OCI-LY1 (cell line): Measurements from ENCODE around the gene ZNF524.

Experiments used
- H2AFZ ChIP-seq: fragments of 200-600 bp; sonication (generic), shearing (Covaris generic); 2 replicates; pipeline ENCODE4 v1.6.0; 2014; ENCODE audit warnings: antibody characterized with exemption, mild to moderate bottlenecking, low read length
- H3F3A ChIP-seq: fragments of 200-600 bp; sonication (generic), shearing (Covaris generic); 2 replicates; pipeline ENCODE4 v1.6.0; 2014; ENCODE audit warnings: mild to moderate bottlenecking, antibody characterized with exemption, low read length, moderate library complexity; ENCODE audit not compliant: insufficient read depth
- H3K27ac ChIP-seq: fragments of 200-600 bp; sonication (generic); 2 replicates; pipeline ENCODE4 v1.5.1; 2014; ENCODE audit warnings: low read length, mixed run types, mild to moderate bottlenecking, low read depth; ENCODE audit not compliant: poor library complexity, severe bottlenecking
- H3K27me3 ChIP-seq: fragments of 200-600 bp; sonication (generic); 2 replicates; pipeline ENCODE4 v1.6.0; 2014; ENCODE audit warnings: antibody characterized with exemption, mild to moderate bottlenecking, low read length, moderate library complexity; ENCODE audit not compliant: insufficient read depth
- H3K36me3 ChIP-seq: fragments of 200-600 bp; sonication (generic); 2 replicates; pipeline ENCODE4 v1.6.1; 2014; ENCODE audit warnings: mild to moderate bottlenecking, antibody characterized with exemption, low read length, moderate library complexity, mixed read lengths; ENCODE audit not compliant: insufficient read depth
- H3K4me1 ChIP-seq: fragments of 200-600 bp; sonication (generic); 2 replicates; pipeline ENCODE4 v1.5.1; 2014; ENCODE audit warnings: mild to moderate bottlenecking, low read length, moderate library complexity; ENCODE audit not compliant: insufficient read depth, severe bottlenecking
- H3K4me2 ChIP-seq: fragments of 200-600 bp; sonication (generic), shearing (Covaris generic); 2 replicates; pipeline ENCODE4 v1.6.1; 2014; ENCODE audit warnings: low read length
- H3K4me3 ChIP-seq: fragments of 200-600 bp; sonication (generic); 2 replicates; pipeline ENCODE4 v1.5.1; 2014; ENCODE audit warnings: low read length, low read depth, mild to moderate bottlenecking, mixed read lengths; ENCODE audit not compliant: poor library complexity, severe bottlenecking
- H3K79me2 ChIP-seq: fragments of 200-600 bp; shearing (Covaris generic); 2 replicates; pipeline ENCODE4 v1.6.1; 2016; ENCODE audit warnings: mixed run types, low read length, mixed read lengths; ENCODE audit not compliant: insufficient read depth
- H3K9ac ChIP-seq: fragments of 200-600 bp; sonication (generic), shearing (Covaris generic); 2 replicates; pipeline ENCODE4 v1.6.1; 2014; ENCODE audit warnings: mild to moderate bottlenecking, low read length, mixed read lengths
- H3K9me2 ChIP-seq: fragments of 200-600 bp; sonication (generic), shearing (Covaris generic); 2 replicates; pipeline ENCODE4 v1.6.1; 2014; ENCODE audit warnings: low read depth, mild to moderate bottlenecking, low read length, mixed read lengths
- H3K9me3 ChIP-seq: fragments of 200-600 bp; shearing (Covaris generic); 2 replicates; pipeline ENCODE4 v1.6.1; 2014; ENCODE audit warnings: low read length, mixed read lengths
- H4K20me1 ChIP-seq: fragments of 200-600 bp; sonication (generic), shearing (Covaris generic); 2 replicates; pipeline ENCODE4 v1.6.0; 2016; ENCODE audit warnings: mild to moderate bottlenecking, low read length; ENCODE audit not compliant: insufficient read depth
- CTCF ChIP-seq: fragments of 200-600 bp; sonication (generic), shearing (Covaris generic); IDR thresholded peaks from 2 replicates; pipeline ENCODE4 v1.5.1; 2017; ENCODE audit warnings: mild to moderate bottlenecking, antibody characterized with exemption, low read length, moderate library complexity, mixed read lengths
- EZH2 ChIP-seq: fragments of 200-600 bp; sonication (generic), shearing (Covaris generic); IDR thresholded peaks from 2 replicates; pipeline ENCODE4 v1.8.0; 2017; ENCODE audit warnings: borderline replicate concordance, mixed run types, mild to moderate bottlenecking, antibody characterized with exemption, low read length, moderate library complexity, mixed read lengths

ZNF524 gene

GRCh38 chr19:55611983-55612645, 12.0 kb downstream of the ZNF524 start:
- Histone ChIP-seq H3K27ac (peak overlapping the region; percentile 14), H3K9me2 (no peaks in the 10 kb centered on the region), H4K20me1 (no peaks in the 10 kb centered on the region), H3K9me3 (no peaks in the 10 kb centered on the region), H3K4me2 (no peak overlapping the region), H3K27me3 (no peaks in the 10 kb centered on the region), H3K79me2 (no peaks in the 10 kb centered on the region), H3F3A (no peaks in the 10 kb centered on the region), H2AFZ (no peak overlapping the region), H3K4me1 (no peaks in the 10 kb centered on the region), H3K9ac (no peak overlapping the region), H3K36me3 (peaks cover 34% of the 10 kb centered on the region), H3K4me3 (no peak overlapping the region)
- TF ChIP-seq CTCF: no peak
- TF ChIP-seq EZH2: no peak

- no peak overlapping the region for H2AFZ ChIP-seq
- no peak overlapping the region for H3K27ac ChIP-seq
- TF ChIP-seq EZH2 (no peak), CTCF (no peak)
- H3K9me2 ChIP-seq: no peaks in the 10 kb centered on the region
- H3K9me3 ChIP-seq: no peaks in the 10 kb centered on the region
- no peaks in the 10 kb centered on the region for H3F3A ChIP-seq
- no peaks in the 10 kb centered on the region for H4K20me1 ChIP-seq
- no peak overlapping the region for H3K4me3 ChIP-seq
- no peaks in the 10 kb centered on the region for H3K79me2 ChIP-seq
- no peak overlapping the region for H3K4me2 ChIP-seq
- H3K9ac ChIP-seq: no peak overlapping the region
- no peaks in the 10 kb centered on the region for H3K27me3 ChIP-seq
- H3K4me1 ChIP-seq: no peaks in the 10 kb centered on the region
- peaks cover 39% of the 10 kb centered on the region for H3K36me3 ChIP-seq
These were observed 13.3 kb downstream of the ZNF524 start for GRCh38 chr19:55613396-55613795.

- H3K27ac ChIP-seq: no peak overlapping the region
- no peaks in the 10 kb centered on the region for H3K27me3 ChIP-seq
- H3K9me2 ChIP-seq: no peaks in the 10 kb centered on the region
- H3K4me3 ChIP-seq: no peak overlapping the region
- peaks cover 39% of the 10 kb centered on the region for H3K36me3 ChIP-seq
- no peak overlapping the region for H3K9ac ChIP-seq
- H3K9me3 ChIP-seq: no peaks in the 10 kb centered on the region
- H4K20me1 ChIP-seq: no peaks in the 10 kb centered on the region
- no peaks in the 10 kb centered on the region for H3K79me2 ChIP-seq
- TF ChIP-seq EZH2 (no peak), CTCF (no peak)
- H3K4me1 ChIP-seq: no peaks in the 10 kb centered on the region
- no peak overlapping the region for H2AFZ ChIP-seq
- no peak overlapping the region for H3K4me2 ChIP-seq
- no peaks in the 10 kb centered on the region for H3F3A ChIP-seq
These were observed 14.0 kb downstream of the ZNF524 start for GRCh38 chr19:55613930-55614710.
